ENCODE data around the gene C12orf43. TPM values are rescaled to one million over a fixed set of nuclear protein-coding genes. Genes with fewer than 3 reads are reported as not detected.
A peak's percentile ranks its signal among the peaks of the same experiment; 100 is the strongest.

Gene C12orf43
- total RNA-seq, 1 donor from 2014 or later: 16.5 TPM

DNA sequence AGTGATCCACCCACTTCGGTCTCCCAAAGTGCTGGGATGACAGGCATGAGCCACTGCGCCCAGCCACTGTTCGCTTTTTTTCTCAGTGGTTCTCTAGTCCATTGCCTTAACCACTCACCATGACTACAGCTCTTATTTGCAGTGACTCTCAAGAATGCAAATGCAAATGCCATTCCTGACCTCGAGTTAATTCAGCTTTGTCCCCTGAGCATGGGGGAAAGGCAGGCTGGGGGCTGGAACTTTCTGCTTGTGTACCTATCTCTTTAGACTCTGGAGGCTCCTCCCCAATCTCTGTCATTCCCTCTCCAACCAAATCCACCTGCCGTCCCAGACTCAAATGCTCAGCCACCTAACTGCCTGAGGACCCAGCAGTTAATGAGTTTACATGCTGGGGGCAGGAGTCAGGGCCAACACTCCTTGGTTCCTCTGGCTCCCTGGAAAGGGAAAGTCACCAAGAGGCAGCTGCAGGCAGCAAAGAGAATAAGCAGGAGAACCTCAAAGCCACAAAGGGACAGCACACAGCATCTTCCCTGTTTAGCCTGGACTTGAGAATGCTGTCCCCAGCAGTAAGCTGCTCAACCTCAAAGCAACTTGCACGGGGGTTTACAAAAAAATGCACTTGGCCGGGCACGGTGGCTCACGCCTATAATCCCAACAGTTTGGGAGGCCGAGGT lies 43.3 kb downstream of the C12orf43 start:
- TF ChIP-seq CTCF (IDR thresholded peaks at IDR 0.05; ENCODE audit: insufficient read depth, low read length, poor library complexity, severe bottlenecking): no peak
- Histone ChIP-seq H3K4me3 (ENCODE audit: low read depth, low read length) (no peak overlapping the region), H3K27me3 (ENCODE audit: control insufficient read depth, insufficient read depth, low read length) (no peaks in the 10 kb centered on the region), H3K36me3 (ENCODE audit: control insufficient read depth, insufficient read depth, low read length) (peaks cover 2% of the 10 kb centered on the region)
- peak; percentile 82 for DNase-seq (ENCODE audit: low read depth)

DNA sequence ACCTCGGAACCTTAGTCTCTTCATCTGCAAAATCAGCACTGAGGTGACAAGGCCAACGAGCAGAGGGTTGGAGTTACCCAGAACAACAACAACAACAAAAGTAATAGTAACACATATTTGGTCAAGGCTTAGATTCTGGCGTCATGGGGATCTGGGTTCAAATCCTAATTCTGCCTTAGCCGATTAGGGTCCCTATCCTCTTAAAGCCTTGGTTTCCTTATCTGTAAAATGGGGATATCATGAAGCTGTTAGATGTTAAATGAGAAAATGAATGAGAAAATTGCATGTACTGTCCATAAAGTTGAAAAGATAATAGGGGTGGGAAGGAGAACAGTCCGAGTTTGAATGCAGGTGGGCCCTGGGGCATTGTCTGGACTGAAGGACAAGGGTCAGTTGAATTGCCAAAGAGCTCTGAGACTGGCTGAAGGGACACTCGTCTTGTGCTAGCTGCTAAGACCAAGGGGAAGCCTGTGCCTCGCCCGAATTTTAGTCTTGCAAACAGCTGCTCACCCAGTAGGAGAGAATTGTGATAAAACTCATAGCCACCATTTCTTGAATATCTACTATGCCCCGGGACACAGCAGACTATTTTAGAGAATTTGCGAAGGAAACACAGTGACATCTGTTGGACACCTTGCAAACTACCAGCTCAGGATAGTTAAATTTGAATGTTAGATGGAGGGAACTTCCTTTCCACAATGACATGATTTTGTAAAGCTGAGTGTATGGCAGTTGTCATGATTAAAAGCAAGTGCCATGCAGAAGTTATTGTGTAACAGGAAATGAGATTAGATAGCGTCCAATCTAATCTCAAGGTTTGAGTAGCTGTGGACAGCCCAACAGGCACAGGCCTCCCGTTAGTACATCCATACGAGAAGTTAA lies 44.7 kb downstream of the C12orf43 start:
- H3K4me3 ChIP-seq (ENCODE audit: low read depth, low read length): no peak overlapping the region
- H3K27me3 ChIP-seq (ENCODE audit: control insufficient read depth, insufficient read depth, low read length): no peaks in the 10 kb centered on the region
- H3K36me3 ChIP-seq (ENCODE audit: control insufficient read depth, insufficient read depth, low read length): peaks cover 2% of the 10 kb centered on the region
- peak; percentile 60 for TF ChIP-seq CTCF (IDR thresholded peaks at IDR 0.05; ENCODE audit: insufficient read depth, low read length, poor library complexity, severe bottlenecking)
- no peak for DNase-seq (ENCODE audit: low read depth)

GRCh38 chr12:120970310-120970709 lies 46.0 kb downstream of the C12orf43 start:
- no peak for TF ChIP-seq CTCF (IDR thresholded peaks at IDR 0.05; ENCODE audit: insufficient read depth, low read length, poor library complexity, severe bottlenecking)
- DNase-seq (ENCODE audit: low read depth): no peak
- H3K27me3 ChIP-seq (ENCODE audit: control insufficient read depth, insufficient read depth, low read length): no peaks in the 10 kb centered on the region
- H3K4me3 ChIP-seq (ENCODE audit: low read depth, low read length): no peak overlapping the region
- peaks cover 2% of the 10 kb centered on the region for H3K36me3 ChIP-seq (ENCODE audit: control insufficient read depth, insufficient read depth, low read length)

DNA sequence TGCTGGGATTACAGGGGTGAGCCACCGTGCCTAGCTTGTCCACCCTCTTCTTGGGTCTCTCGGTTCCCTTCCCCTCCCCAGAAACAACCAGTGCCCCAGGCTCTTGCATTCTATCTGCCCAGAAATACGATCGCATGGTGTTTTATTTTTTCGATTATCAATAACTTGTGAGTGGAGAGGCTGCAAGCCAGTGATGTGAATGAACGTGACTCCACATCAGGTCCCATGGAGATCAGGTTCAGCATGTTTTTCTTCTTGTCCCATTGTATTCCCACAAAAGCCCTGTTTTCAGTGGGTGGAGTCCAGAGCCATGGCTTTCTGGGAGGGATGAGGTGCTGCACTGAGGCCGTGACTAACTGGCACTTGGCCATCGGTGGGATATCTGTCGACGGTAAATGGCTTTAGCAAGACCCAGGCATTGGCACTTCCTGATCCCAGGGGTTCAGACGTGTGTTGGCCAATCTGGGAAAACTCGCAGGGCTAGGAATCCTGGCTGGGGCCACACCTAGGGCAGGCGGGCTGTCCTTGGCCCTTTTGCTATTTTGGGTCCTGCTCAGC lies 50.7 kb downstream of the C12orf43 start:
- TF ChIP-seq CTCF (IDR thresholded peaks at IDR 0.05; ENCODE audit: insufficient read depth, low read length, poor library complexity, severe bottlenecking): no peak
- Histone ChIP-seq H3K27me3 (ENCODE audit: control insufficient read depth, insufficient read depth, low read length) (no peaks in the 10 kb centered on the region), H3K36me3 (ENCODE audit: control insufficient read depth, insufficient read depth, low read length) (peaks cover 2% of the 10 kb centered on the region), H3K4me3 (ENCODE audit: low read depth, low read length) (no peak overlapping the region)
- no peak for DNase-seq (ENCODE audit: low read depth)

DNA sequence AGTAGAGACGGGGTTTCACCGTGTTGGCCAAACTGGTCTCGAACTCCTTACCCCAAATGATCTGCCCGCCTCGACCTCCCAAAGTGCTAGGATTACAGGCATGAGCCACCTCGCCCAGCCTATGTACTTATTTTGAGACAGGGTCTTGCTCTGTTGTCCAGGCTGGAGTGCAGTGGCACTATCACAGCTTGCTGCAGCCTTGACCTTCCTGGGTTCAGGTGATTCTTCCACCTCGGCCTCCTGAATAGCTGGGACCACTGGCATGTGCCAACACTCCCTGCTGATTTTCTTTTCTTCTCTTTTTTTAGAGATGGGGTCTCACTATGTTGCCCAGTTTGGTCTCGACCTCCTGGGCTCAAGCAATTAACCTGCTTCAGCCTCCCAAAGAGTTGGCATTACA lies 52.0 kb downstream of the C12orf43 start:
- no peak overlapping the region for H3K4me3 ChIP-seq (ENCODE audit: low read depth, low read length)
- DNase-seq (ENCODE audit: low read depth): no peak
- H3K27me3 ChIP-seq (ENCODE audit: control insufficient read depth, insufficient read depth, low read length): no peaks in the 10 kb centered on the region
- peaks cover 2% of the 10 kb centered on the region for H3K36me3 ChIP-seq (ENCODE audit: control insufficient read depth, insufficient read depth, low read length)
- TF ChIP-seq CTCF (IDR thresholded peaks at IDR 0.05; ENCODE audit: insufficient read depth, low read length, poor library complexity, severe bottlenecking): no peak
